Neural cell (in vitro differentiated cells): Measurements from ENCODE around the gene LIME1. TPM values are rescaled to one million over a fixed set of nuclear protein-coding genes. Genes with fewer than 3 reads are reported as not detected.

Experiments used
- H2AFZ ChIP-seq: fragments of 200-600, 300-800 bp; sonication (generic), shearing (Covaris generic); 2 replicates; pipeline ENCODE4 v1.6.0; 2014; ENCODE audit warnings: low read depth, mild to moderate bottlenecking, antibody characterized with exemption, low read length, moderate library complexity
- H3F3A ChIP-seq: fragments of 200-600 bp; shearing (Covaris generic); 2 replicates; pipeline ENCODE4 v1.6.1; 2016; ENCODE audit warnings: mild to moderate bottlenecking, moderate library complexity, mixed read lengths, antibody characterized with exemption, low read length; ENCODE audit not compliant: insufficient read depth, poor library complexity, severe bottlenecking
- H3K27ac ChIP-seq: fragments of 200-600, 300-800 bp; sonication (generic), shearing (Covaris generic); 2 replicates; pipeline ENCODE4 v1.5.1; 2014; ENCODE audit warnings: mild to moderate bottlenecking, low read length, moderate library complexity
- H3K27me3 ChIP-seq: fragments of 300-800, 200-600 bp; sonication (generic), shearing (Covaris generic); 2 replicates; pipeline ENCODE4 v1.6.0; 2014; ENCODE audit warnings: mild to moderate bottlenecking, low read depth, low read length, moderate library complexity; ENCODE audit not compliant: insufficient read depth
- H3K36me3 ChIP-seq: fragments of 300-800, 200-600 bp; sonication (generic), shearing (Covaris generic); 2 replicates; pipeline ENCODE4 v1.5.1; 2014; ENCODE audit warnings: mild to moderate bottlenecking, antibody characterized with exemption, low read length, moderate library complexity; ENCODE audit not compliant: insufficient read depth
- H3K4me2 ChIP-seq: fragments of 300-800, 200-600 bp; sonication (generic), shearing (Covaris generic); 2 replicates; pipeline ENCODE4 v1.6.0; 2014; ENCODE audit warnings: mild to moderate bottlenecking, low read length
- H3K4me3 ChIP-seq: fragments of 300-800, 200-600 bp; sonication (generic), shearing (Covaris generic); 2 replicates; pipeline ENCODE4 v1.5.1; 2014; ENCODE audit warnings: mild to moderate bottlenecking, low read length, moderate library complexity
- H3K79me2 ChIP-seq: fragments of 200-600 bp; shearing (Covaris generic); replicated peaks from 2 replicates; pipeline ENCODE4 v1.6.0; 2014; ENCODE audit warnings: mild to moderate bottlenecking, low read length, moderate library complexity; ENCODE audit not compliant: insufficient read depth
- H3K9ac ChIP-seq: fragments of 300-800, 200-600 bp; sonication (generic), shearing (Covaris generic); 2 replicates; pipeline ENCODE4 v1.6.1; 2016; ENCODE audit warnings: mild to moderate bottlenecking, low read length, mixed read lengths
- H3K9me2 ChIP-seq: fragments of 200-600 bp; shearing (Covaris generic); 2 replicates; pipeline ENCODE4 v1.6.1; 2016; ENCODE audit warnings: mild to moderate bottlenecking, low read length, mixed read lengths; ENCODE audit not compliant: insufficient read depth
- H3K9me3 ChIP-seq: fragments of 200-600, 300-800 bp; sonication (generic), shearing (Covaris generic); 2 replicates; pipeline ENCODE4 v1.6.1; 2016; ENCODE audit warnings: mild to moderate bottlenecking, mixed run types, low read length, moderate library complexity, mixed read lengths
- H4K20me1 ChIP-seq: fragments of 200-600 bp; shearing (Covaris generic); 2 replicates; pipeline ENCODE4 v1.6.1; 2016; ENCODE audit warnings: mild to moderate bottlenecking, mixed run types; ENCODE audit not compliant: insufficient read depth
- EP300 ChIP-seq: fragments of 450-650 bp; conservative IDR thresholded peaks from 2 replicates; pipeline ENCODE4 v1.6.1; 2014; ENCODE audit warnings: antibody characterized with exemption, mild to moderate bottlenecking, moderate library complexity; ENCODE audit not compliant: poor library complexity, severe bottlenecking
- EZH2 ChIP-seq: fragments of 200-600, 300-800 bp; shearing (Covaris generic), sonication (generic); IDR thresholded peaks from 2 replicates; pipeline ENCODE4 v1.6.1; 2014; ENCODE audit warnings: antibody characterized with exemption, low read length, borderline replicate concordance, mild to moderate bottlenecking; ENCODE audit not compliant: insufficient read depth, poor library complexity, severe bottlenecking
- MXI1 ChIP-seq: fragments of 450-650 bp; conservative IDR thresholded peaks from 2 replicates; pipeline ENCODE4 v1.6.1; 2014; ENCODE audit warnings: antibody characterized with exemption, mild to moderate bottlenecking; ENCODE audit not compliant: poor library complexity, severe bottlenecking
- POLR2AphosphoS5 ChIP-seq: IDR thresholded peaks from 2 replicates; pipeline ENCODE4 v1.6.1; 2012
- RAD21 ChIP-seq: fragments of 450-650 bp; conservative IDR thresholded peaks from 2 replicates; pipeline ENCODE4 v1.6.1; 2014; ENCODE audit warnings: antibody characterized with exemption, mild to moderate bottlenecking, moderate library complexity
- SMC3 ChIP-seq: fragments of 450-650 bp; conservative IDR thresholded peaks from 2 replicates; pipeline ENCODE4 v1.6.1; 2014; ENCODE audit warnings: antibody characterized with exemption, mild to moderate bottlenecking, moderate library complexity; ENCODE audit not compliant: poor library complexity
- TAF1 ChIP-seq: IDR thresholded peaks from 2 replicates; pipeline ENCODE4 v1.6.1; 2012; ENCODE audit warnings: low read depth
- polyA plus RNA-seq: library from polyadenylated mRNA; depleted of rRNA; stranded (reverse); fragments of >200 nt; gene quantifications from 2 replicates; pipeline ENCODE4 v1.2.3, GENCODE V29; 2014
- TF ChIP-seq, protein P1 (sequence below): IDR thresholded peaks from 2 replicates; pipeline ENCODE4 v1.6.1; 2012; ENCODE audit warnings: borderline replicate concordance
- TF ChIP-seq, protein P2 (sequence below): fragments of 450-650 bp; IDR thresholded peaks from 2 replicates; pipeline ENCODE4 v1.5.1; 2014; ENCODE audit warnings: antibody characterized with exemption, mild to moderate bottlenecking, moderate library complexity; ENCODE audit not compliant: poor library complexity, severe bottlenecking

The LIME1 gene
- polyA plus RNA-seq, 1 donor from 2014 or later: 65.2 TPM

DNA sequence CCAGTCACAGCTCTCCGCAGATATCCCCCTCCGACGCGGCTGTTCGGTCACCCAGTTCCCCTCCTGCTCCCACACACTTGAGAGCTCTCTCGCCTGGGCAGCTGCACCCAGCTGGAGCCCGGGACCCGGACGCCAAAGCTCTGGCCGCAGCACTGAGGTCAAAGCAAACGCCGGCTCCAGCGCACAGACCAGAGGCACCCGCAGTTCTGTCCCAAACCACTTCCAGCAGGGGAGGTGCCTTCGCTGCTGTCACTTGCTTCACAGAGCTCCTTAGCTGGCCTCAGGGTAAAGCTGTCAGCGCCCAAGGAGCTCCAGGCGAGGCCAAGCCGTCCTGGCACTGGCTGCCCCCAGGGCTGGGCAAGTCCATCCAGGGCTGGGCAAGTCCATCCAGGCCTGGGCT is 31.0 kb downstream of the LIME1 start:
- H3K9me3 ChIP-seq: no peaks in the 10 kb centered on the region
- no peak for TF ChIP-seq TAF1
- TF ChIP-seq, protein P1, sequence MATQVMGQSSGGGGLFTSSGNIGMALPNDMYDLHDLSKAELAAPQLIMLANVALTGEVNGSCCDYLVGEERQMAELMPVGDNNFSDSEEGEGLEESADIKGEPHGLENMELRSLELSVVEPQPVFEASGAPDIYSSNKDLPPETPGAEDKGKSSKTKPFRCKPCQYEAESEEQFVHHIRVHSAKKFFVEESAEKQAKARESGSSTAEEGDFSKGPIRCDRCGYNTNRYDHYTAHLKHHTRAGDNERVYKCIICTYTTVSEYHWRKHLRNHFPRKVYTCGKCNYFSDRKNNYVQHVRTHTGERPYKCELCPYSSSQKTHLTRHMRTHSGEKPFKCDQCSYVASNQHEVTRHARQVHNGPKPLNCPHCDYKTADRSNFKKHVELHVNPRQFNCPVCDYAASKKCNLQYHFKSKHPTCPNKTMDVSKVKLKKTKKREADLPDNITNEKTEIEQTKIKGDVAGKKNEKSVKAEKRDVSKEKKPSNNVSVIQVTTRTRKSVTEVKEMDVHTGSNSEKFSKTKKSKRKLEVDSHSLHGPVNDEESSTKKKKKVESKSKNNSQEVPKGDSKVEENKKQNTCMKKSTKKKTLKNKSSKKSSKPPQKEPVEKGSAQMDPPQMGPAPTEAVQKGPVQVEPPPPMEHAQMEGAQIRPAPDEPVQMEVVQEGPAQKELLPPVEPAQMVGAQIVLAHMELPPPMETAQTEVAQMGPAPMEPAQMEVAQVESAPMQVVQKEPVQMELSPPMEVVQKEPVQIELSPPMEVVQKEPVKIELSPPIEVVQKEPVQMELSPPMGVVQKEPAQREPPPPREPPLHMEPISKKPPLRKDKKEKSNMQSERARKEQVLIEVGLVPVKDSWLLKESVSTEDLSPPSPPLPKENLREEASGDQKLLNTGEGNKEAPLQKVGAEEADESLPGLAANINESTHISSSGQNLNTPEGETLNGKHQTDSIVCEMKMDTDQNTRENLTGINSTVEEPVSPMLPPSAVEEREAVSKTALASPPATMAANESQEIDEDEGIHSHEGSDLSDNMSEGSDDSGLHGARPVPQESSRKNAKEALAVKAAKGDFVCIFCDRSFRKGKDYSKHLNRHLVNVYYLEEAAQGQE: no peak
- TF ChIP-seq SMC3: no peak
- no peak for TF ChIP-seq EZH2
- no peak for TF ChIP-seq MXI1
- TF ChIP-seq, protein P2, sequence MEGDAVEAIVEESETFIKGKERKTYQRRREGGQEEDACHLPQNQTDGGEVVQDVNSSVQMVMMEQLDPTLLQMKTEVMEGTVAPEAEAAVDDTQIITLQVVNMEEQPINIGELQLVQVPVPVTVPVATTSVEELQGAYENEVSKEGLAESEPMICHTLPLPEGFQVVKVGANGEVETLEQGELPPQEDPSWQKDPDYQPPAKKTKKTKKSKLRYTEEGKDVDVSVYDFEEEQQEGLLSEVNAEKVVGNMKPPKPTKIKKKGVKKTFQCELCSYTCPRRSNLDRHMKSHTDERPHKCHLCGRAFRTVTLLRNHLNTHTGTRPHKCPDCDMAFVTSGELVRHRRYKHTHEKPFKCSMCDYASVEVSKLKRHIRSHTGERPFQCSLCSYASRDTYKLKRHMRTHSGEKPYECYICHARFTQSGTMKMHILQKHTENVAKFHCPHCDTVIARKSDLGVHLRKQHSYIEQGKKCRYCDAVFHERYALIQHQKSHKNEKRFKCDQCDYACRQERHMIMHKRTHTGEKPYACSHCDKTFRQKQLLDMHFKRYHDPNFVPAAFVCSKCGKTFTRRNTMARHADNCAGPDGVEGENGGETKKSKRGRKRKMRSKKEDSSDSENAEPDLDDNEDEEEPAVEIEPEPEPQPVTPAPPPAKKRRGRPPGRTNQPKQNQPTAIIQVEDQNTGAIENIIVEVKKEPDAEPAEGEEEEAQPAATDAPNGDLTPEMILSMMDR: no peak
- no peak for TF ChIP-seq POLR2AphosphoS5
- no peak for TF ChIP-seq EP300
- no peak for TF ChIP-seq RAD21
- no peaks in the 10 kb centered on the region for H3K79me2 ChIP-seq

DNA sequence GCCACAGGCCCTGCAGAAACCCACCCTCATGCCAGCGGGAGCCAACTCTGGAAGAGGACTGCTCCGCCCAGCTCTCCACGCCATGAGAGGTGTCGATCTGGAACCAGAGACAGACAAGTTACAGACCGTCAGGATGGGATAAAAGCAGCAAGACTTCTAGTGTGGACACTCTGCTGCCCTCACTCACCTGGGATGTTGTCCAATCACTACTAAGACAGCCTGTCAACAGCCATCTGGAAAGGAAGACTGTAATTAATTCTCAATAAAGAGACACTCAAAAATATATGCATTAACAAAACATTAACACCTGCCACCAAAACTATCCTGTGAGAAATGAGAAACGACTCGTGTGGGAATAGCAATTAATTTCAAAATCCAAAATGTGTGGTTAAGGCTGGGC is 31.4 kb downstream of the LIME1 start:
- no peak overlapping the region for H3K4me3 ChIP-seq
- no peaks in the 10 kb centered on the region for H3K79me2 ChIP-seq
- no peak overlapping the region for H3K9ac ChIP-seq
- H3K9me2 ChIP-seq: no peaks in the 10 kb centered on the region
- no peaks in the 10 kb centered on the region for H3K9me3 ChIP-seq
- H4K20me1 ChIP-seq: no peaks in the 10 kb centered on the region
- no peak overlapping the region for H3K4me2 ChIP-seq
- TF ChIP-seq POLR2AphosphoS5: no peak
- TF ChIP-seq SMC3: no peak
- no peak for TF ChIP-seq RAD21
- TF ChIP-seq, protein P1: no peak
- no peak for TF ChIP-seq MXI1
- no peak for TF ChIP-seq EZH2
- no peak for TF ChIP-seq TAF1
- TF ChIP-seq, protein P2: no peak
- no peak for TF ChIP-seq EP300
- no peaks in the 10 kb centered on the region for H3K36me3 ChIP-seq
- H3K27ac ChIP-seq: no peak overlapping the region
- H3F3A ChIP-seq: no peaks in the 10 kb centered on the region
- H3K27me3 ChIP-seq: no peaks in the 10 kb centered on the region
- no peak overlapping the region for H2AFZ ChIP-seq

More for the DNA sequence above, 31.0 kb downstream of the LIME1 start:
- H3K36me3 ChIP-seq: no peaks in the 10 kb centered on the region
- no peaks in the 10 kb centered on the region for H4K20me1 ChIP-seq
- H3K27ac ChIP-seq: no peak overlapping the region
- H3K9ac ChIP-seq: no peak overlapping the region
- no peaks in the 10 kb centered on the region for H3F3A ChIP-seq
- H2AFZ ChIP-seq: no peak overlapping the region
- no peaks in the 10 kb centered on the region for H3K9me2 ChIP-seq
- no peak overlapping the region for H3K4me3 ChIP-seq
- H3K27me3 ChIP-seq: no peaks in the 10 kb centered on the region
- no peak overlapping the region for H3K4me2 ChIP-seq
